WERI-Rb-1 (cell line): Measurements from ENCODE around the gene BRAP.

Source experiments
- DNase-seq: peaks from one replicate; pipeline ENCODE4 v3.0.0-alpha.2; 2020
- H3K27ac ChIP-seq: fragments of 250-450 bp; sonication (Bioruptor Pico); 2 replicates; pipeline ENCODE4 v1.5.1; 2020; ENCODE audit warnings: mild to moderate bottlenecking, moderate library complexity
- H3K27me3 ChIP-seq: fragments of 250-450 bp; sonication (Bioruptor Pico); 2 replicates; pipeline ENCODE4 v1.5.1; 2021; ENCODE audit warnings: mild to moderate bottlenecking, low read depth, moderate library complexity; ENCODE audit not compliant: insufficient read depth, severe bottlenecking
- H3K36me3 ChIP-seq: fragments of 250-450 bp; sonication (Bioruptor Pico); 2 replicates; pipeline ENCODE4 v1.5.1; 2020; ENCODE audit warnings: mild to moderate bottlenecking, moderate library complexity
- H3K4me3 ChIP-seq: 2 replicates; pipeline ENCODE4 v1.5.1; 2011; ENCODE audit warnings: low read depth, mild to moderate bottlenecking, control low read depth, low read length
- H3K9me3 ChIP-seq: fragments of 250-450 bp; sonication (Bioruptor Pico); 2 replicates; pipeline ENCODE4 v1.5.1; 2021; ENCODE audit warnings: mild to moderate bottlenecking, moderate library complexity; ENCODE audit not compliant: severe bottlenecking
- TF ChIP-seq, protein P1 (sequence below): IDR thresholded peaks from 2 replicates; pipeline ENCODE4 v1.5.1; 2011; ENCODE audit warnings: low read depth, mild to moderate bottlenecking, control low read depth, inconsistent platforms, low read length

BRAP gene

DNA sequence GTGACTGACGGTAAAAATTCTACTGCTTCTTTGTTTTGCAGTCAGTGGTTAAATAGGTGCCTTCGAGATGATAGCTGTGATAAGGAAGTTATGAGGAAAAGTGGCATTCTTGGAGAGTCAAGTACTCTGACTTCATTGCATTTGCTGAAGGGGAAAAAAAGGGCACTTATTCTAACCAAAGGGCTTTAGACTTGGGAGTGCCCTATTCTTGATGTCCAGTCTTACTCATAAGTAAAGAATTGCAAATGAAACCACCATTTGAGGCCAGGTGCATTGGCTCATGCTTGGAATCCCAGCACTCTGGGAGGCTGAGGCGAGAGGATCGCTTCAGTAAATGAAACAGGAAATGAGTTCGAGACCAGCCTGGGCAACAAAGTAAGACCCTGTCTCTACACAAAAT is 40.3 kb downstream of the BRAP start:
- peaks cover 57% of the 10 kb centered on the region for H3K36me3 ChIP-seq
- TF ChIP-seq, protein P1, sequence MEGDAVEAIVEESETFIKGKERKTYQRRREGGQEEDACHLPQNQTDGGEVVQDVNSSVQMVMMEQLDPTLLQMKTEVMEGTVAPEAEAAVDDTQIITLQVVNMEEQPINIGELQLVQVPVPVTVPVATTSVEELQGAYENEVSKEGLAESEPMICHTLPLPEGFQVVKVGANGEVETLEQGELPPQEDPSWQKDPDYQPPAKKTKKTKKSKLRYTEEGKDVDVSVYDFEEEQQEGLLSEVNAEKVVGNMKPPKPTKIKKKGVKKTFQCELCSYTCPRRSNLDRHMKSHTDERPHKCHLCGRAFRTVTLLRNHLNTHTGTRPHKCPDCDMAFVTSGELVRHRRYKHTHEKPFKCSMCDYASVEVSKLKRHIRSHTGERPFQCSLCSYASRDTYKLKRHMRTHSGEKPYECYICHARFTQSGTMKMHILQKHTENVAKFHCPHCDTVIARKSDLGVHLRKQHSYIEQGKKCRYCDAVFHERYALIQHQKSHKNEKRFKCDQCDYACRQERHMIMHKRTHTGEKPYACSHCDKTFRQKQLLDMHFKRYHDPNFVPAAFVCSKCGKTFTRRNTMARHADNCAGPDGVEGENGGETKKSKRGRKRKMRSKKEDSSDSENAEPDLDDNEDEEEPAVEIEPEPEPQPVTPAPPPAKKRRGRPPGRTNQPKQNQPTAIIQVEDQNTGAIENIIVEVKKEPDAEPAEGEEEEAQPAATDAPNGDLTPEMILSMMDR = no peak
- no peaks in the 10 kb centered on the region for H3K27me3 ChIP-seq
- H3K9me3 ChIP-seq = no peaks in the 10 kb centered on the region
- DNase-seq = no peak
- no peak overlapping the region for H3K4me3 ChIP-seq
- H3K27ac ChIP-seq = no peak overlapping the region

DNA sequence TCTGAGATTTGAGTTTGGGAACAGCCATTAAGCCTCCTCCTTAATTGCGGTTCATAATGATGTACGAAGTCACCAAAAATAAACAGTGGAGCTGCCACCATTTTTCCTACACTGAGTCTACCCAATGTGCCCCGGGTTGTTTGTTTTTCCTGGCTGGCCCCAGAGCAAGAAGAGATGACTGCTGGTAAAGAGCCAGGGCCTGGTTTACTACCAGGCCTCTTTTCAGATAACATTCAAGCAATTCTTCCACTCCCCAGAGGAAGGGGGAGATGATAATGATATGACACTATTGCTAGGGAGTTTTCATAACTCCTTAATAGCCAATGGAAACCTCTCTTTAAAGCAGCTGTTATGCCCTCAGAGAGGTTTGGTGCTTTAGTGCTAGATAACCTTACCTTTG is 42.3 kb downstream of the BRAP start:
- Histone ChIP-seq H3K4me3 (no peak overlapping the region), H3K9me3 (no peaks in the 10 kb centered on the region), H3K27me3 (no peaks in the 10 kb centered on the region), H3K27ac (no peak overlapping the region), H3K36me3 (peaks cover 43% of the 10 kb centered on the region)
- no peak for DNase-seq
- TF ChIP-seq, protein P1 = no peak

DNA sequence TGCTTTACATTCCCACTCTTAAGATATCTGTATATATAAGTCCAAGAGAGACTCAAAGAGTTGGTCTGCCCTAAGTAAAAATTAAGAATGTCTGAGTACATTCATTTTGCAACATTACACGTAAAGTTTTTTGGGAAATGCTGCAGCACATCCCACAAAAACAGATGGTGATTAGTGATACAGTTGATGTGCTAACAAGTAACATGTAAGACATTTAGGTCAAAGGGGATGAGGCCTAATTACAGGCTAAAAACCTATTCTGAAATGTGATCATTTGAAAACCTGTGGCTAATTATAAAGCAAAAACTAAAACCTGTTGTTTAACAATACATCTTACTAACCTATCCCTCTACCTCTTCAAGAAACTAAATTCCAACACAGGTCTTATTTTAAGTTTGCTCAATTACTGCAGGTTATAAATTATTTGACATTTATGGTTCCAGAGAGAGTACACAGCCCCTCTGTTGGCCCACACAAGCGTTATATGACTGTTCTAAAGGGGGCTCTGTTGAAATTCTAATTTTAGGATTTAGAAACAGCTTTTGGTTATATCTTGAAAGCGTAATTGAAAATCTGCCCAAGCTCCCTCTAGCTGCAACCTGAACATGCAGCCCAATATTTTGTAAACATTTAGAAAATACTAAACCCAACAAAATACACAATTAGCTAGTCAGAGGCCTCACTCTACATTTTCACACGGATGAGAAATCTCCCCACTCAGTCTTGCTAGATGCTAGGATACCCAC is 42.9 kb downstream of the BRAP start:
- H3K9me3 ChIP-seq = no peaks in the 10 kb centered on the region
- TF ChIP-seq, protein P1 = no peak
- H3K4me3 ChIP-seq = no peak overlapping the region
- DNase-seq = no peak
- H3K36me3 ChIP-seq = peaks cover 43% of the 10 kb centered on the region
- no peaks in the 10 kb centered on the region for H3K27me3 ChIP-seq
- no peak overlapping the region for H3K27ac ChIP-seq

DNA sequence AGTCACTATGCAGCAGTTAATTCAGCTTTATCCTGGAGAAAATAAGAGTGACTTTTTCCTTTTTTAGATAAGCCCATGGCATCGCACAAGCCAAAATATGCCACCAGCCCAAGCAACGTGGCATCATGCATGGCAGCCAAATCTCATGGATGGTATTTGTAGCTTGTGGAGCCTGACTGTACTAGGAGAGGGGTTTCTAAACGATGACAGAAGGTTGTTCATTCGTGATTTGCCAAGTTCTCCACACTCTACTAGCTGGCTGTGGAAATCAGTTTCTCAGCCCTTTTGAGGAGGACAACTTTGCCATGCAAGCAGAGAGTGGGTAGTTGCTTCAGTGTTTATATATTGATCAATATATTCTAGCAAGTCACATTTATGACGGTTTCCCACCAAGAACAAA is 45.2 kb downstream of the BRAP start:
- Histone ChIP-seq H3K4me3 (no peak overlapping the region), H3K27me3 (no peaks in the 10 kb centered on the region), H3K27ac (no peak overlapping the region), H3K9me3 (no peaks in the 10 kb centered on the region), H3K36me3 (peaks cover 25% of the 10 kb centered on the region)
- TF ChIP-seq, protein P1 = no peak
- DNase-seq = no peak

DNA sequence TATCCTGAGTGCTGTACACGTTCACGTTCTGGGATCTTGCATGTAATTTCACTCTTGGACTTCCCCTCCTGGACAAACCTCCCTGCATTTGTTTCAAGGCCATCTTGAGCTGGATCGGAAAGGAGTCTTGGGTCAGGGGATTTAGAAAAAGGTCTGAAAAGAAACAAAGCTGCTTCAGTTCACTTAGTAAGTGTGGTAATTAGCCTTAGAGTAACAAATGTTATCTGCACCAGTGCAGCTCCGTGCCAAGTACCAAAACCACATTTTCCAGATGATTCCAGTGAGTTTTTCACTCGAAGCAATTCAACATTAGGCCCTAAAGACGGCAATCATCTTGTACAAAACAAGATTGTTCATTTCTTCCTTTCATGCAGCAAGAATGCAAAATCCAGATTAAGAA is 47.2 kb downstream of the BRAP start:
- Histone ChIP-seq H3K9me3 (no peaks in the 10 kb centered on the region), H3K27ac (no peak overlapping the region), H3K36me3 (peaks cover 12% of the 10 kb centered on the region), H3K27me3 (no peaks in the 10 kb centered on the region), H3K4me3 (no peak overlapping the region)
- TF ChIP-seq, protein P1 = no peak
- no peak for DNase-seq
